ENCODE data around the gene SPEF1.

GRCh38 chr20:3814928-3815495, 33.8 kb upstream of the SPEF1 start:
- TF ChIP-seq SUZ12 (IDR thresholded peaks at IDR 0.05) (no peak), SP1 (IDR thresholded peaks at IDR 0.05) (no peak), ARNT (IDR thresholded peaks at IDR 0.05) (no peak), LEF1 (IDR thresholded peaks at IDR 0.05; ENCODE audit: borderline replicate concordance) (no peak), TARDBP (IDR thresholded peaks at IDR 0.05) (no peak), CTBP1 (IDR thresholded peaks at IDR 0.05; ENCODE audit: borderline replicate concordance) (no peak), HDGF (IDR thresholded peaks at IDR 0.05; ENCODE audit: borderline replicate concordance) (no peak), BHLHE40 (IDR thresholded peaks at IDR 0.05; ENCODE audit: borderline replicate concordance) (no peak), ZNF384 (IDR thresholded peaks at IDR 0.05) (no peak), FOXM1 (IDR thresholded peaks at IDR 0.05; ENCODE audit: borderline replicate concordance) (no peak), L3MBTL2 (conservative IDR thresholded peaks at IDR 0.05) (no peak), NFRKB (IDR thresholded peaks at IDR 0.05) (no peak), FOXA1 (IDR thresholded peaks at IDR 0.05) (no peak)
- TF ChIP-seq, protein P1, sequence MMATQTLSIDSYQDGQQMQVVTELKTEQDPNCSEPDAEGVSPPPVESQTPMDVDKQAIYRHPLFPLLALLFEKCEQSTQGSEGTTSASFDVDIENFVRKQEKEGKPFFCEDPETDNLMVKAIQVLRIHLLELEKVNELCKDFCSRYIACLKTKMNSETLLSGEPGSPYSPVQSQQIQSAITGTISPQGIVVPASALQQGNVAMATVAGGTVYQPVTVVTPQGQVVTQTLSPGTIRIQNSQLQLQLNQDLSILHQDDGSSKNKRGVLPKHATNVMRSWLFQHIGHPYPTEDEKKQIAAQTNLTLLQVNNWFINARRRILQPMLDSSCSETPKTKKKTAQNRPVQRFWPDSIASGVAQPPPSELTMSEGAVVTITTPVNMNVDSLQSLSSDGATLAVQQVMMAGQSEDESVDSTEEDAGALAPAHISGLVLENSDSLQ (IDR thresholded peaks at IDR 0.05) = no peak
